OCI-LY1 (cell line): ENCODE results near the gene TTYH3.

Experiments used
- H2AFZ ChIP-seq: fragments of 200-600 bp; sonication (generic), shearing (Covaris generic); 2 replicates; pipeline ENCODE4 v1.6.0; 2014; ENCODE audit warnings: antibody characterized with exemption, mild to moderate bottlenecking, low read length
- H3F3A ChIP-seq: fragments of 200-600 bp; sonication (generic), shearing (Covaris generic); 2 replicates; pipeline ENCODE4 v1.6.0; 2014; ENCODE audit warnings: mild to moderate bottlenecking, antibody characterized with exemption, low read length, moderate library complexity; ENCODE audit not compliant: insufficient read depth
- H3K27ac ChIP-seq: fragments of 200-600 bp; sonication (generic); 2 replicates; pipeline ENCODE4 v1.5.1; 2014; ENCODE audit warnings: low read length, mixed run types, mild to moderate bottlenecking, low read depth; ENCODE audit not compliant: poor library complexity, severe bottlenecking
- H3K27me3 ChIP-seq: fragments of 200-600 bp; sonication (generic); 2 replicates; pipeline ENCODE4 v1.6.0; 2014; ENCODE audit warnings: antibody characterized with exemption, mild to moderate bottlenecking, low read length, moderate library complexity; ENCODE audit not compliant: insufficient read depth
- H3K36me3 ChIP-seq: fragments of 200-600 bp; sonication (generic); 2 replicates; pipeline ENCODE4 v1.6.1; 2014; ENCODE audit warnings: mild to moderate bottlenecking, antibody characterized with exemption, low read length, moderate library complexity, mixed read lengths; ENCODE audit not compliant: insufficient read depth
- H3K4me1 ChIP-seq: fragments of 200-600 bp; sonication (generic); 2 replicates; pipeline ENCODE4 v1.5.1; 2014; ENCODE audit warnings: mild to moderate bottlenecking, low read length, moderate library complexity; ENCODE audit not compliant: insufficient read depth, severe bottlenecking
- H3K4me2 ChIP-seq: fragments of 200-600 bp; sonication (generic), shearing (Covaris generic); 2 replicates; pipeline ENCODE4 v1.6.1; 2014; ENCODE audit warnings: low read length
- H3K4me3 ChIP-seq: fragments of 200-600 bp; sonication (generic); 2 replicates; pipeline ENCODE4 v1.5.1; 2014; ENCODE audit warnings: low read length, low read depth, mild to moderate bottlenecking, mixed read lengths; ENCODE audit not compliant: poor library complexity, severe bottlenecking
- H3K79me2 ChIP-seq: fragments of 200-600 bp; shearing (Covaris generic); 2 replicates; pipeline ENCODE4 v1.6.1; 2016; ENCODE audit warnings: mixed run types, low read length, mixed read lengths; ENCODE audit not compliant: insufficient read depth
- H3K9ac ChIP-seq: fragments of 200-600 bp; sonication (generic), shearing (Covaris generic); 2 replicates; pipeline ENCODE4 v1.6.1; 2014; ENCODE audit warnings: mild to moderate bottlenecking, low read length, mixed read lengths
- H3K9me2 ChIP-seq: fragments of 200-600 bp; sonication (generic), shearing (Covaris generic); 2 replicates; pipeline ENCODE4 v1.6.1; 2014; ENCODE audit warnings: low read depth, mild to moderate bottlenecking, low read length, mixed read lengths
- H3K9me3 ChIP-seq: fragments of 200-600 bp; shearing (Covaris generic); 2 replicates; pipeline ENCODE4 v1.6.1; 2014; ENCODE audit warnings: low read length, mixed read lengths
- H4K20me1 ChIP-seq: fragments of 200-600 bp; sonication (generic), shearing (Covaris generic); 2 replicates; pipeline ENCODE4 v1.6.0; 2016; ENCODE audit warnings: mild to moderate bottlenecking, low read length; ENCODE audit not compliant: insufficient read depth
- CTCF ChIP-seq: fragments of 200-600 bp; sonication (generic), shearing (Covaris generic); IDR thresholded peaks from 2 replicates; pipeline ENCODE4 v1.5.1; 2017; ENCODE audit warnings: mild to moderate bottlenecking, antibody characterized with exemption, low read length, moderate library complexity, mixed read lengths
- EZH2 ChIP-seq: fragments of 200-600 bp; sonication (generic), shearing (Covaris generic); IDR thresholded peaks from 2 replicates; pipeline ENCODE4 v1.8.0; 2017; ENCODE audit warnings: borderline replicate concordance, mixed run types, mild to moderate bottlenecking, antibody characterized with exemption, low read length, moderate library complexity, mixed read lengths

TTYH3 gene

GRCh38 chr7:2654059-2654458, 22.3 kb downstream of the TTYH3 start:
- Histone ChIP-seq H3K36me3 (no peaks in the 10 kb centered on the region), H3K27ac (no peak overlapping the region), H3K9me2 (no peaks in the 10 kb centered on the region)

GRCh38 chr7:2655870-2656614, 24.3 kb downstream of the TTYH3 start:
- no peaks in the 10 kb centered on the region for H3K79me2 ChIP-seq
- H3K4me1 ChIP-seq = no peaks in the 10 kb centered on the region
- H4K20me1 ChIP-seq = no peaks in the 10 kb centered on the region
- no peaks in the 10 kb centered on the region for H3K27me3 ChIP-seq
- no peak overlapping the region for H3K9ac ChIP-seq
- no peaks in the 10 kb centered on the region for H3K9me2 ChIP-seq
- TF ChIP-seq CTCF (no peak), EZH2 (no peak)
- no peaks in the 10 kb centered on the region for H3K9me3 ChIP-seq
- H2AFZ ChIP-seq = no peak overlapping the region
- no peak overlapping the region for H3K4me2 ChIP-seq
- no peak overlapping the region for H3K4me3 ChIP-seq
- no peaks in the 10 kb centered on the region for H3K36me3 ChIP-seq
- no peak overlapping the region for H3K27ac ChIP-seq
- H3F3A ChIP-seq = no peaks in the 10 kb centered on the region

More at GRCh38 chr7:2654059-2654458, 22.3 kb downstream of the TTYH3 start:
- H3K4me1 ChIP-seq = no peaks in the 10 kb centered on the region
- H3K27me3 ChIP-seq = no peaks in the 10 kb centered on the region
- no peak overlapping the region for H2AFZ ChIP-seq
- H3K79me2 ChIP-seq = no peaks in the 10 kb centered on the region
- TF ChIP-seq EZH2 (no peak), CTCF (no peak)
- H3K9me3 ChIP-seq = no peaks in the 10 kb centered on the region
- no peaks in the 10 kb centered on the region for H4K20me1 ChIP-seq
- H3F3A ChIP-seq = no peaks in the 10 kb centered on the region
- H3K4me2 ChIP-seq = no peak overlapping the region
- H3K9ac ChIP-seq = no peak overlapping the region
- H3K4me3 ChIP-seq = no peak overlapping the region

- no peaks in the 10 kb centered on the region for H3K36me3 ChIP-seq
- H3K4me2 ChIP-seq = no peak overlapping the region
- no peaks in the 10 kb centered on the region for H3K4me1 ChIP-seq
- no peaks in the 10 kb centered on the region for H3K27me3 ChIP-seq
- H3K9me2 ChIP-seq = no peaks in the 10 kb centered on the region
- no peaks in the 10 kb centered on the region for H3F3A ChIP-seq
- no peak overlapping the region for H3K9ac ChIP-seq
- H3K79me2 ChIP-seq = no peaks in the 10 kb centered on the region
- TF ChIP-seq EZH2 = no peak
- no peak overlapping the region for H2AFZ ChIP-seq
- no peaks in the 10 kb centered on the region for H4K20me1 ChIP-seq
- H3K4me3 ChIP-seq = no peak overlapping the region
- H3K9me3 ChIP-seq = no peaks in the 10 kb centered on the region
- H3K27ac ChIP-seq = no peak overlapping the region
Observed at GRCh38 chr7:2657208-2657607, 25.4 kb downstream of the TTYH3 start.
